ENCODE results near the gene ALDH5A1.

Gene ALDH5A1

GRCh38 chr6:24569811-24570210 lies 75.0 kb downstream of the ALDH5A1 start:
- no peak for DNase-seq (ENCODE audit: low read depth)

GRCh38 chr6:24571361-24571760 lies 76.6 kb downstream of the ALDH5A1 start:
- no peak for DNase-seq (ENCODE audit: low read depth)

GRCh38 chr6:24574809-24575208 lies 80.0 kb downstream of the ALDH5A1 start:
- DNase-seq (ENCODE audit: low read depth): no peak

- DNase-seq (ENCODE audit: low read depth): no peak
Observed at GRCh38 chr6:24576447-24576846, 81.7 kb downstream of the ALDH5A1 start.

GRCh38 chr6:24581084-24581669 lies 86.4 kb downstream of the ALDH5A1 start:
- peak; percentile 25 for DNase-seq (ENCODE audit: low read depth)

GRCh38 chr6:24583463-24584381 lies 89.0 kb downstream of the ALDH5A1 start:
- peak; percentile 44 for DNase-seq (ENCODE audit: low read depth)

GRCh38 chr6:24584382-24584720 lies 89.6 kb downstream of the ALDH5A1 start:
- DNase-seq (ENCODE audit: low read depth): no peak
